Activated CD4-positive, CD25-positive, alpha-beta regulatory T cell treated with anti-CD3 and anti-CD28 coated beads, Interleukin-2, amount 50 U/mL, for 16 hours (primary cell): ENCODE measurements around the gene BNIP2.

ENCODE experiments used
- DNase-seq: peaks from one replicate; pipeline ENCODE4 v3.0.0-alpha.2; 2020; ENCODE audit warnings: low read depth, low spot score

BNIP2 gene

DNA sequence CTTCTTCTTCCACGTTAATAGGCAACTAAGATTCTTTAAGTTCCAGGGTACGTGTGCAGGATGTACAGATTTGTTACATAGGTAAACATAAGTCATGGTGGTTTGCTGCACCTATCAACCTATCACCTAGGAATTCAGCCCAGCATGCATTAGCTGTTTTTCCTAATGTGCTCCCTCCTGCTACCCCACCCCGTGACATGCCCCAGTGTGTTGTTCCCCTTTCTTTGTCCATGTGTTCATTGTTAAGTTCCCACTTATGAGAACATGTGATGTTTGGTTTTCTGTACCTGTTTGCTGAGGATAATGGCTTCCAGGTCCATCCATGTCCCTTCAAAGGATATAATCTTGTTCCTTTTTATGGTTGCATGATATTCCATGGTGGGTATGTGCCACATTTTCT lies 52.9 kb downstream of the BNIP2 start:
- DNase-seq: no peak

GRCh38 chr15:59632714-59633113 lies 56.4 kb downstream of the BNIP2 start:
- DNase-seq: no peak

GRCh38 chr15:59622289-59622688 lies 66.8 kb downstream of the BNIP2 start:
- DNase-seq: no peak

DNA sequence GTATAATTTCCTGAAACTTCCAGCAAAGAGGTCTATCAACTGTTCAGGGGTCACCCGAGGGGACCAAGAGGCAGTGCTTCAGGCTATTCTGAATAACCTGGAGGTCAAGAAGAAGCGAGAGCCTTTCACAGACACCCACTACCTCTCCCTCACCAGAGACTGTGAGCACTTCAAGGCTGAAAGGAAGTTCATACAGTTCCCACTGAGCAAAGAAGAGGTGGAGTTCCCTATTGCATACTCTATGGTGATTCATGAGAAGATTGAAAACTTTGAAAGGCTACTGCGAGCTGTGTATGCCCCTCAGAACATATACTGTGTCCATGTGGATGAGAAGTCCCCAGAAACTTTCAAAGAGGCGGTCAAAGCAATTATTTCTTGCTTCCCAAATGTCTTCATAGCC lies 70.7 kb downstream of the BNIP2 start:
- no peak for DNase-seq

GRCh38 chr15:59616379-59616778 lies 72.7 kb downstream of the BNIP2 start:
- no peak for DNase-seq

GRCh38 chr15:59615661-59616060 lies 73.5 kb downstream of the BNIP2 start:
- no peak for DNase-seq

GRCh38 chr15:59614153-59614552 lies 75.0 kb downstream of the BNIP2 start:
- no peak for DNase-seq

DNA sequence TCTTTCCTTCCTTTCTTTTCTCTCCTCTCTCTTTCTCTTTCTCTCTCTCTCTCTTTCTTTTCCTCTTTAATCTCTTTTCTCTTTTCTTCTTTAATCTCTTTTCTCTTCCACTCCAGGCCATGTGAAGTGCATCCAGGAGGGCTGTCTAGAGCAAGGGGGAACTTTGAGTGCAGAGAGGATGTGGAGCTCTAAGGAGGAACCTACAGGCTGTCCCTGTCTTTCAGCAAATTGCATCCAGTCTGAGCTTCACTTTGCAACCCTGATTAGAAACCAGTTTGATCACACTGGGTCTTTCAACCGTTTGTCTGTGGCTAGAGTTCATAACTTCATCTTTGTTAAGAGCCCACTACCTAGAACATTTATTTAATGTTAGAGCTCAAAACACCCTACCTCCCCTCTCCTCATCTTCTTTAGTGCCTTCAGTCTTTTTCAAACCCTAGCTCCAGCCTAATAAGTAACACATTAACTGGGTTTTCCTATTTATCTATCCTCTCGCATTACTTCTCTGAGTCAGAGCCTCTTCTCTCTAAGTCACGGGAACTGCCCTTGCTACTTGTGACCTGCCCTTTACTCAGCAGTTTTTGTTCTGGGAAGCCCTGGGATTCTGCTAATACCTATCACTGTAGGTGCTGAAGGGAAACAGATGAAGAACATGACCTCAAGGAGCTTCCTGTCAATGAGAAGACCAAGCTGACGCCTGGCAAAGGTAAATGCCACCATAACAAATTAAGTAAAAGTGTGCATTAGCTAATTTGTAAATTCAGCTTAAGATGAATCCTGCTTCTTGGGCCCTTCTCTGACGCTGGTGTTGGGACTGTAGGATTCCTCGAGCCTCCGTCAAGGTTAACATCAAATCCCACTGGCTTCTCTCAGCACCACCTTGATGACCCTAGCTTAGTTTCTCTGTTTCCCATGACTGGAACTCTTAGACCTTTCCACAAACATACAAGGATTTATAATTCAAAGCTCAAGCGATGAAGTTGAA lies 77.6 kb downstream of the BNIP2 start, which contains the start of gene GCNT3:
GCNT3 (plus strand) TSS at position 508 of the 985 bp plus-strand sequence. CDS start 6,456 bp downstream, outside the sequence.
- no peak for DNase-seq

- DNase-seq: no peak
These were observed 79.1 kb downstream of the BNIP2 start for GRCh38 chr15:59609730-59610712.
